HL-60 (cell line): ENCODE results near the gene NEK8.

Source experiments
- DNase-seq, 2 experiments: peaks; one replicate each; pipeline ENCODE4 v3.0.0-alpha.2; 2010 to 2020; ENCODE audit warnings: low read depth in 1 of 2, low spot score in 1 of 2
- H3K27ac ChIP-seq: fragments of 250-450 bp; sonication (Bioruptor Pico); replicated peaks from 2 replicates; pipeline ENCODE4 v1.5.1; 2020; ENCODE audit warnings: mild to moderate bottlenecking, moderate library complexity
- H3K27me3 ChIP-seq: fragments of 250-450 bp; sonication (Bioruptor Pico); 2 replicates; pipeline ENCODE4 v1.5.1; 2021; ENCODE audit warnings: mild to moderate bottlenecking, moderate library complexity; ENCODE audit not compliant: insufficient read depth, poor library complexity, severe bottlenecking
- H3K4me3 ChIP-seq: replicated peaks from 2 replicates; pipeline ENCODE4 v1.5.1; 2011; ENCODE audit warnings: mild to moderate bottlenecking, control low read depth, low read length; ENCODE audit not compliant: insufficient read depth
- CTCF ChIP-seq: IDR thresholded peaks from one replicate; pipeline ENCODE4 v1.5.1; 2011; ENCODE audit warnings: low read length, control low read depth, inconsistent platforms; ENCODE audit not compliant: insufficient read depth
- GABPA ChIP-seq: IDR thresholded peaks from 2 replicates; pipeline ENCODE4 v1.6.1; 2012; ENCODE audit warnings: low read depth
- POLR2AphosphoS5 ChIP-seq: IDR thresholded peaks from 2 replicates; pipeline ENCODE4 v1.6.1; 2012; ENCODE audit warnings: low read depth
- REST ChIP-seq: IDR thresholded peaks from 2 replicates; pipeline ENCODE4 v1.6.1; 2012; ENCODE audit warnings: low read depth; ENCODE audit not compliant: insufficient replicate concordance
- SPI1 ChIP-seq: IDR thresholded peaks from 2 replicates; pipeline ENCODE4 v1.6.1; 2012; ENCODE audit warnings: low read depth, mild to moderate bottlenecking, borderline replicate concordance

Gene NEK8

GRCh38 chr17:28715217-28715616 is 13.4 kb upstream of the NEK8 start:
- peaks cover 7% of the 10 kb centered on the region for H3K27me3 ChIP-seq
- DNase-seq = no peak
- H3K27ac ChIP-seq = no peak overlapping the region
- no peak overlapping the region for H3K4me3 ChIP-seq
- no peak for TF ChIP-seq GABPA
- TF ChIP-seq CTCF = no peak
- TF ChIP-seq SPI1 = no peak
- TF ChIP-seq POLR2AphosphoS5 = no peak
- no peak for TF ChIP-seq REST

- TF ChIP-seq SPI1 (no peak), GABPA (no peak), POLR2AphosphoS5 (no peak), REST (no peak), CTCF (no peak)
- no peak overlapping the region for H3K27ac ChIP-seq
- H3K27me3 ChIP-seq = peaks cover 7% of the 10 kb centered on the region
- DNase-seq = no peak
- no peak overlapping the region for H3K4me3 ChIP-seq
Observed at GRCh38 chr17:28716740-28717577, 11.6 kb upstream of the NEK8 start.

- DNase-seq = no peak
- H3K27ac ChIP-seq = no peak within 1 kb of the TSS
Observed at GRCh38 chr17:28717578-28718332, 10.8 kb upstream of the NEK8 start, which contains the start of gene RAB34. TSS of gene RAB34 (minus strand) at chr17:28717868. CDS start at chr17:28717266, 602 bp downstream.

More at GRCh38 chr17:28717578-28718332, 10.8 kb upstream of the NEK8 start, which contains the start of gene RAB34:
- TF ChIP-seq REST = no peak
- no peak for TF ChIP-seq SPI1
- no peak for TF ChIP-seq CTCF
- TF ChIP-seq POLR2AphosphoS5 = no peak
- no peak for TF ChIP-seq GABPA
- H3K4me3 ChIP-seq = no peak within 1 kb of the TSS
- peaks cover 7% of the 10 kb centered on the region for H3K27me3 ChIP-seq
